H4 (cell line): Measurements from ENCODE around the gene TPO. TPM values are rescaled to one million over a fixed set of nuclear protein-coding genes. Genes with fewer than 3 reads are reported as not detected.
"Not testable (repeated sequence)": the region's sequence is repeated elsewhere in the genome, so short reads cannot be mapped to it uniquely, and the experiment has no call there.

Source experiments
- DNase-seq: peaks from one replicate; pipeline ENCODE4 v3.0.0-alpha.2; 2015; ENCODE audit warnings: low spot score
- total RNA-seq: library from RNA; depleted of rRNA; stranded (reverse); fragments of >200 nt; shearing (Covaris generic); gene quantifications from 2 replicates; pipeline ENCODE4 v1.2.3, GENCODE V29; 2014

The TPO gene
- total RNA-seq, 1 experiment from 2014 or later: not detected

- DNase-seq: no peak
Measured at GRCh38 chr2:1483551-1483950, 70.3 kb downstream of the TPO start.

- no peak for DNase-seq
Measured at GRCh38 chr2:1484131-1484884, 71.0 kb downstream of the TPO start.

GRCh38 chr2:1486670-1487069 lies 73.4 kb downstream of the TPO start:
- no peak for DNase-seq

GRCh38 chr2:1487758-1488157 lies 74.5 kb downstream of the TPO start:
- DNase-seq: no peak

- DNase-seq: no peak
Measured at GRCh38 chr2:1488181-1488671, 75.0 kb downstream of the TPO start.

- DNase-seq: no peak
Measured at GRCh38 chr2:1488851-1489250, 75.6 kb downstream of the TPO start.

GRCh38 chr2:1489486-1489885 lies 76.2 kb downstream of the TPO start:
- no peak for DNase-seq

- DNase-seq: not testable (repeated sequence)
Measured at GRCh38 chr2:1490381-1490780, 77.1 kb downstream of the TPO start.

- DNase-seq: no peak
Measured at GRCh38 chr2:1491751-1492150, 78.5 kb downstream of the TPO start.

- DNase-seq: not testable (repeated sequence)
Measured at GRCh38 chr2:1492231-1492630, 79.0 kb downstream of the TPO start.

- no peak for DNase-seq
Measured at GRCh38 chr2:1492711-1493430, 79.6 kb downstream of the TPO start.

GRCh38 chr2:1493431-1494126 lies 80.3 kb downstream of the TPO start:
- DNase-seq: no peak

- no peak for DNase-seq
Measured at GRCh38 chr2:1494257-1494656, 81.0 kb downstream of the TPO start.

GRCh38 chr2:1494906-1495305 lies 81.6 kb downstream of the TPO start:
- DNase-seq: no peak

GRCh38 chr2:1495676-1496358 lies 82.6 kb downstream of the TPO start:
- DNase-seq: no peak

- DNase-seq: no peak
Measured at GRCh38 chr2:1496359-1496821, 83.1 kb downstream of the TPO start.

GRCh38 chr2:1497122-1497611 lies 83.9 kb downstream of the TPO start:
- DNase-seq: no peak

- DNase-seq: no peak
Measured at GRCh38 chr2:1498176-1498575, 84.9 kb downstream of the TPO start.

- no peak for DNase-seq
Measured at GRCh38 chr2:1499033-1499795, 86.0 kb downstream of the TPO start.

- DNase-seq: no peak
Measured at GRCh38 chr2:1501038-1501851, 88.0 kb downstream of the TPO start.
